NCI-H2196 (cell line): ENCODE measurements around the gene DCXR.

Source experiments
- DNase-seq: peaks from one replicate; lab custom pipeline; 2025; ENCODE audit not compliant: unreplicated experiment; lab: John Stamatoyannopoulos, UW

The DCXR gene

GRCh38 chr17:82073446-82073845 is 35.9 kb upstream of the DCXR start:
- no peak for DNase-seq

GRCh38 chr17:82072827-82073226 is 35.3 kb upstream of the DCXR start:
- no peak for DNase-seq

DNA sequence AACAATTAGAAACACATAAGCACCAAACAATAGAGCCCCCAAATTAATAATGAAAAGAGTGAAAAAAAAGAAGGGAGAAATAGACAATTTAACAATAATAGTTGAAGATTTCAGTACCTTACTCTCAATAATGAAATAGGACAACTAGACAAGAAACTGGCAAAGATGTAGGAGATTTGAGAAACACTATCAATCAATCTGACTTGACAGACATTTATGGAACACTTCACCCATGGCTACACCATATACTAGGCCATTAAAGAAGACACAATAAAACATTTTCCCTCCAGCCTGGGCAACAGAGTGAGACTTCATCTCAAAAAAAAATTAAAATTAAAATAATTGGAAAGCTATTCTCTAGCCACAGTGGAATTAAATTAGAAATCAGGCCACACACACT is 33.1 kb upstream of the DCXR start:
- DNase-seq = no peak

DNA sequence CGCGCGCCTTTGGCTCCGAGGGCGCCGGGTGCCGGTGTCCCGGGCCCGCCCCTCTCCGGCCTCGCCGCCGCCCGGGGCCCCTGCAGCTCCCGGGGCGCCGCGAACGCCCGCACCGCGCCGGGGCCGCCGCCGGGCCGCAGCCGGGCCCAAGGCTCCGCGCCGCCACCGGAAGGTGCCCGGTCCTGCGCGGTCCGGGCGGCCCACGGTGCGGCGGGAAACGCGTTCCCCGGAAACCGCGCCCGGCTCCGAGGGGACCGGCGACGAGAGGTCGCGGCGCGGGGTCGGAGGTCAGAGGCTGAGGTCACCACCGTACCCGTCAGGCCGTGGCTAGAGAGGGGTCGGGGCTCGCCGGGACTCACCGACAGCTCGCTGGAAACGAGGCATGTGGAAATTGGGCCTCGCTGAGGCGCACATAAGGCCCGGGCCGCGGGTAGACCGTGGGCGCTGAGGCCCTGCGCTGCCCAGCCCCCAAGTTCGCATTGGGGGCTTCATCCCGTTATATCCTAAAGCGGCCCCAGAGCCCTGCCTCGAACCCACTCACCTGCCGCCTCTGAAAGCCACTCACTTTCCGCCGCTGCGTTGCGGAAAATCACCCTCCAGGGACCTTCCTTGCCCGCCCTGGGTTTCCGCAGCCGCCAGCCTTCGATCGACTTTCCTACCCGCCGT is 28.3 kb upstream of the DCXR start, which contains the start of gene DUS1L:
DUS1L (minus strand) TSS at position 167 of the 666 bp plus-strand sequence. CDS start 745 bp downstream, outside the sequence.
- peak; percentile 82 for DNase-seq

DNA sequence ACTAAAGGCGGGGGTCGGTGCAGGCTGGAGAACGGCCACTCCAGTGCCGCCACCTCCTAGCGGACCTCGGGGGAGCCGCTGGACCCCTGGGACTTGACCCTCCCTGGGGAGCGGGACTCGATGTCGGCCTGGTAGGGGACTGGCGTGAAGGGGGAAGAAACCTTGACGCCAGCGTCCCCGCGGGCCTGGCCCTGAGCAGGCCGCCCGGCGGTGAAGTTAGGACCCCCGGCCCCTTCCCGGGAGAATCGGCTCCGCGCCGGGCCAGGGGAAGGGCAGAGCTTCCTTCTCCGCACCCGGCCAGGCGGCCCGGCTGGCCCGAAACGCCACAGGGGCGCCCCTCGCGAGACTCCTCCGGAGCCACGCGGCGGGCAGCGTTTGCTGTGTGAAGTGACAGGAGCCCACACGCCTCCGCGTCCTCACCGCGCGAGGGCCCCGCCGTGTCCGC is 27.7 kb upstream of the DCXR start:
- DNase-seq = no peak

GRCh38 chr17:82064433-82065192 is 27.1 kb upstream of the DCXR start:
- peak; percentile 57 for DNase-seq

DNA sequence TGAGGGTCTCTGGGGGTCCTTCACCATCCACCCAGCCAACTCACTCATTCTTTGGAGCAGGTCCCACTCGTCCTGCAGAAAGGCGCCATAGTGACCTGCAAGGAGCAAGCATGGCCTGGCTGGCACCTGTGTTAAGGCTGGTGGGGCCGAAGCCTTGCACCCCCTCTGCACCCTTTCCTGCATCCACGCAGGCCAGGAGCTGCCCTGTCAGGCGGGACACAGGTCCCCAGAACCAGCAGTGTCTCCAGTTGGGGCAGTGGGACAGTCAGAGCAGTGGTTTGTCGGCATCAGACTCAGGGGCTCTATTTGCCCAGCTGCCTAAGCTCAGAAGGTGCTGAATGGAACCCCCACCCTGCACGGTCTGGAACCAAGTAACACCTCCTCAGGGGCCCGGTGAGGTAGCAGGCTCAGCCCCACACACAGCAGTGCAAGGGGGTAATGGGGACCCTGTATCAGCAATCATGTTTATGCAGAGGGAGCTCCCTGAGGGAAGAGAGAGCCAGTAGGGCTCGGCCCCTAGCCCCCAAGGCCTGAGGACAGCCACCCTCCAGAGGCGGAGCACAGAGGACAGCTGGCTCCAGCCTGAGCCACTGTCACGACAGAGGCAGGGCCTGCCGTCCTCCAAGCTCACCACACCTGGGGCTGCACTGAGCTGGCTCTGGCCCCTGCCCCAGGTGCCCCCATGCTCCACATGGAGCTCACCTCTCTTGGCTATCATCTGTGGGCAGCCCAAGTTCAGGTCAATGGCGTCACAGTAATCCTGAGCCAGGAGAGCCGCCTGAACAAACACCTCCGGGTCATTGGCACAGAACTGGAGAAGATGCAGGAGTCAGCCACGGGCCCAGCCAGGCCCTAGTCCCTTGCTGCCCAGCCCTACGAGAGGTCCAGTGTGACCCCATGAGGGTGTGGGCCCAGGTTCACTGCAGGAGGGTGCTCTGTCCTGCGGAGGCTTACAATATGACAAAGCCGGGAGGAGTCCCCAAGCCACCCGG is 26.2 kb upstream of the DCXR start:
- no peak for DNase-seq

- DNase-seq = no peak
These were observed 25.5 kb upstream of the DCXR start for GRCh38 chr17:82062984-82063368.

DNA sequence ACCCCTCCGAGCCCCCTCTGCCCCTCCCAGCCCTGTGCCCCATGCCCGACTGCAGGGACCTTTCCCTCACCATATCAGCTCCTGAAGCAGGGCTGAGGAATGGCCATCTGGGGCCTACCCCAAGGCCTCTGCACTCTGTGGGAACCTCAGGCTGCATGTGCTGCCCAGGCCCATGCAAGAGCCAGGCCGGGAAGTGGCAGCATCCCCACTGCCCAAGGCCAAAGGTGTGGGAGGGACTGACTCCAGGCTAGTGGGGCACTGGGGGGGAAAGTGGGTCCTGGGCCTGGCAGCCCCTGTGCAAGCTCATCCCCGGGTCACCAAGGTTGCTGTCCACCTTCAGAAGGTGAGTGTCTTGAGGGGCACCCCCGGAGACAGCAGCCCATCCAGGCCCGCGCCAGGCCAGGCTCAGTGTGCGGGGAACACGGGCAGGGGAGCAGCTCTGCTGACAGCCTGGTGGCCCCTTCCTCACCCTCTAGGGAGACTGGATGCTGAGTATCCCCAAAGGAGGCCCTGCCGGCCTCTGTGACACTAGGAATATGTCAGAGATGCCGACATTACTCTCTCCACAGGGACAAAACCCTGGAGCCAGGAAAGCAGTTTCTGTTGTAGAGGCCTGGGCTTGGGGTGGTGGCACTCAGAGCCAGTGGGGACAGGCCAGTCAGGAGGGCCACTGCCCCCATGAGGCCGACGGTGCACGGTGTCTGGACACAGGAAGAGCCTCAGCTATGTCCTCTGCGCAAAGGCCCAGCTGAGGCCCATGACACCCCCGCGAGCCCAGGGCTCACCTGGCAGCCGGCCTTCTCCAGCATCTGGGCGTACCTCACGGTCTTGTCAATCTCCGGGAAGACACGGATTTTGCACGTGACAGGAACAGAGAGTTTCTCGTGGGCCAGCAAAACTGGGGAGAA is 24.8 kb upstream of the DCXR start:
- no peak for DNase-seq

DNA sequence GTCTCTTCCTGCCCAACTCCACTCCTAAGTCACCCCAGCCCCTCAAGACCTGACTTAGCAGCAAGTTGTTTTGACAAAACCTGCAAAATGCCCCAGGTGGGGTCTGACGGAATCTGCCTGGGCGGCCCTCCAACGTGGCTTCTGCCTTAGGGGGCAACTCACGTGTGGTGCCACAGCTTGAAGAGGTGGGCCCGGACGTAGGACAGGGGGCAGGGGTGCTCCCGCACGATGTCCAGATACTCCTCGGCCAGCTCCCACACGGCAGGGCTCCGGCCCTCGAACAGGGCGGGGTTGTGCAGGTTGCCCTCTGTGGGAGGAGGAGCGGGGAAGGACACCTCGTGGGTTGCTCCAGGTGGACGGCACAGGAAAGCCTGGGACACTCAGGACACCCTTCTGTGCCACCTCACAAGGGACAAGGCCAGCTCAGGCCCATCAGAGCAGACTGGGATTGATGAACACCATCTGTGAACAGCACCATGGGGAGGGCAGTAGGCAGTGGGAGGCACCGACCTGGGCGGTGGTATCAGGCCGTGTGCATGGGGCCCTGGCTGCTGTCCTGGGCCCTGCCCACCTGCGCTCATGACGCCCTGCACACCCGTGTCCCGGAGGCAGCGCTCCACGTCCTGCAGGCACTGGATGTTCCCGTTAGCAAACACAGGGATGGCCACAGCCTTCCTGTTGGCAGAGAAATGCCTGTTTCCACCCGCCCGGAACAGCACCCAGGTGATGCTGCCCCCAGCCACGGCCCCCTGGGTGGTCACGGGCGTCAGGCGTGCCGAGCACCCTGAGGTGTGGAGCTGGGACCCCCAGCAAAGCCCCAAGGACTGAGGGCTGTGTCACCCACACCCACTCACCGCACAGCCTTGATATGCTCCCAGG is 23.8 kb upstream of the DCXR start:
- no peak for DNase-seq

DNA sequence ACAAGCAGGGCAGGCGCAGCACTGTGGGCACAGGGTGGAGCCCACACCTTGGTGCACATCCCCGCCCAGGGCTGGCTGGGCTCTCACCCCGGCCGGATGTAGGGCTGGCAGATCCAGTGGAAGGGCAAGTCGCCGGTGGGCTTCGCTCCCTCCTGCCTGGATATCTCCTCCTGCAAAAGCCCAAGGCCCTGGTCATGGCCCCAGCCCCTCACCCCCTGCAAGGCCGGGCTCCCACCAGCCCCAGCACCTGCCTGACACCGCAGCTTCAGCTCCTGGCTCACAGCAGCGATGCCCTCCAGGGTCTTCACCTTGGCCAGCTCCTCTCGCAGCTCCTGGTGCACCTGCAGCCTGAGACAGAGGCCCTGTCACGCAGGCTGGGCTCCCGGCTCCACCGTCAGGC is 23.1 kb upstream of the DCXR start:
- no peak for DNase-seq

- DNase-seq = no peak
These were observed 22.5 kb upstream of the DCXR start for GRCh38 chr17:82060001-82060380.

DNA sequence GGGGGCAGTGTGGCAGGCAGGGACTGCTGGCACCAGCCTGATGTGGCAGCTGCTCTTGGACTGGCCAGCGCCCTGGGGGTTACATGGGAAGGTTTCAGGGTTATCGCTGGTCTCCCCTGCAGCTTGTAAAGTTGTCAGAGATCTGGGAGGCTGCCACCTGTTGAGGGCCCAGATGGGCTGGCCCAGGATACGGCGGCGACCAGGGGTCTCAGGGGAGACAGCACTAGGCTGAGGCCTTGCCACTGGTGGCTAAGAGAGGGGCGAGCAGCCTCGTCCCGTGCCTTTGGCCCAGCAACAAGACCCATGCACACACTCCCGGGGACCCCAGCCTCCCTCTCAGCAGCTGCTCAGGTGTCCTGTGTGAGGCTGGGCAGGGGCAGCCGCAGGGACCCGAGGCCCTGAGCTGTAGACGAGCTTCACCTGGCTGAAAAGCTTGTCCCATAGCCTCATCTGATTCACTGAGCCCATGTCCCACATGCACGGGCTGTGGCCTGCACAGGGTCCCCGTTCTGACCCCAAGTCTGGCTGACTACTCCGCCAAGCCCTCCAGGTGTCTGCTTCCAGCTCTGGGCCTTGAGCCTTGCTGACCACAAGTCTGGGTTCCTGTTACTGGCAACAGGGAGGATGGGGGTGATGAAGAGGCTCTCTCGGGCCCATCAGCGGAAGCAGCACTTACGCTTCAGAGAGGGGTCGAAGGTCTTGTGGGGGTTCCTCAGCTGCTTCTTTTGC is 21.9 kb upstream of the DCXR start:
- no peak for DNase-seq

- no peak for DNase-seq
These were observed 21.4 kb upstream of the DCXR start for GRCh38 chr17:82058855-82059249.

GRCh38 chr17:82058230-82058854 is 20.8 kb upstream of the DCXR start:
- no peak for DNase-seq

- no peak for DNase-seq
These were observed 19.5 kb upstream of the DCXR start for GRCh38 chr17:82056729-82057621.
